Globus pallidus (tissue), 1 donor: Measurements from ENCODE around the gene STUM.
"Not testable (repeated sequence)": the region's sequence is repeated elsewhere in the genome, so short reads cannot be mapped to it uniquely, and the experiment has no call there.

ENCODE experiments used
- DNase-seq: peaks from one replicate; pipeline ENCODE4 v3.0.0-alpha.2; 2015; ENCODE audit warnings: low spot score

The STUM gene

GRCh38 chr1:226581650-226582330, 33.2 kb downstream of the STUM start:
- no peak for DNase-seq

GRCh38 chr1:226582966-226583365, 34.4 kb downstream of the STUM start:
- DNase-seq: no peak

DNA sequence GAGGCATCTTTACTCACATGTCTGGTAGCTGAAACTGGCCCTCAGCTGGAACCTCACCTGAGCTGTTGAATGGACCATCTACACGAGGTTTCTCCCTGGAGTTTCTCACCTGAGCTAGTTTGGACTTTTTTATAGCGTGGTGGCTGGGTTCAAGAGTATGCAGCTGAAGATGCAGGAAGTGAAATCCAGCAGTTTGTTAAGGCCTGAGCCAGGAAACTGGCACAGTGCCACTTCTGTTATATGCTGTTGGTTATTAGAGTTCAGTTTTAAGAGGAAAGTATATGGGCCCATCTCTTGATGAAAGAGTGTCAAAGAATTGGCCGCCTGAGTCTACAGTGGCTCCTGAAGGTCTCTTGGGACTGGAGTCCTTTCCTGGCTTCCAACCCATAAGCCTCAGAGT, 35.6 kb downstream of the STUM start:
- no peak for DNase-seq

DNA sequence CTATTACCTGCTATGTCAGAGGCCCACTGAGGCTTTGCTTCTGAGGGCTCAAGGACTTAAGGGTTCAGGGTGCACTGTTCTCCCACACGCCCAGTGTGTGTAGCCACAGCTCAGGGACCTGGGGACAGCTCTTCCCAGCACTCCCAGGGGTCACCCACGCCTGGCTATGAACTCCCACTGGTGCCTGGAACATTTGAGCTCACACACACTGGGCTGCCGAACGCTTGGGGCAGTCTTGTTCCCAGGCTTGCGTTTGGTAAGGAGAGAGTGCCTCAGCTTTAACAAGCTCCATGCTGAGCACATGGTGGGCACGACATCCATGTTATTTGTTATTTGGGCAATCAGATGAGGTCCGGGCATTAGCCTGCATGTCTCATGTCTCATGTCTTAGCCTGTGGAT, 37.6 kb downstream of the STUM start:
- no peak for DNase-seq

- DNase-seq: no peak
Observed at GRCh38 chr1:226586650-226587422, 38.3 kb downstream of the STUM start.

GRCh38 chr1:226588484-226588883, 39.9 kb downstream of the STUM start:
- DNase-seq: no peak

- no peak for DNase-seq
Observed at GRCh38 chr1:226589008-226589733, 40.6 kb downstream of the STUM start.

GRCh38 chr1:226590614-226591013, 42.0 kb downstream of the STUM start:
- DNase-seq: no peak

- no peak for DNase-seq
Observed at GRCh38 chr1:226593541-226593940, 45.0 kb downstream of the STUM start.

DNA sequence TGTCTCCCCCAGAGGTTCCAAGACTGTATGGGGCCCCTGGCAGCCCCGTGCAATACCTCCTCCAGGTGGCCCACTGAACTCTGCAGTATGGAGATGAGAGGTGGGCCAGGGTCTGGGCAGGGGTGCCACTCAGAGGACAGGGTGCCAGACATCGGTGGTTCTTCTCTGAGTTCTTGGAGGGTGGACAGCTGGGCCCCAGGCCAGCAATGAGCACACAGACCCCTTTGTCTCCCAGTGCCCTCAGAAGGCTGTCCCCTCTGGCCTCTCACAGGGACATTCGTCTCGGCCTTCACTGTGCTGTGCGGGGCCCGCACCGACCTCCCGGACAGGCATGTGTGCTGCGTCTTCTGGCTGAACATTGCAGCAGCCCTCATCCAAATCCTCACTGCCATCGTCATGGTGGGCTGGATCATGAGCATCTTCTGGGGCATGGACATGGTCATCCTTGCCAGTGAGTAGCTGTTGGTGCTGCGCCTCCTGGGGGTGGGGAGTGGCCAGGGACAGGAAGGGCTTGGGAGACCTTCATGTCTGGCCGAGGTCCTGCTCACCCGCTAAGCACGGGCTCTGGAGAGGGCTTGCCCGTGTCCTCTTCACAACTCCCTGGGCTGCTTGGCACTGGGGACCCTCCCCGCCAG, 48.1 kb downstream of the STUM start:
- no peak for DNase-seq

- DNase-seq: no peak
Observed at GRCh38 chr1:226597616-226598454, 49.3 kb downstream of the STUM start.

DNA sequence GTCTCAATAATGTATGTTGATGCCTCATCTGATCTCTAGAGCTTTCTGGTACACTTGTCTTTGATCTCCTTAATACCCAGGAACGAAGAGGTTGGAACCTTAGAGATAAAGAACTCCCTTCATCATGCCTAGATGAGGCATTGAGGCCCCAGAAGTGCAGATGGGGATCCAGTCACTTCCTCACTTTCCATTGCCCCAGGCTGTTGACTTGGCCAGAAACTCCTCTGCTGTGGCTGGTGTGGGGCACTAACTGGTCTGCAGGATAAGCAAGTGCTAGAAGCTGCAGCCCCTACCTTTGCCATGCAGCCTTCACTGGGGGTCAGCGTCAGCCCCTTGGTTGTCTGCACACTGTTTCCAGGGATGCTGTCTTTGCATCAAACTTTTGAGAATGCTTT, 49.9 kb downstream of the STUM start:
- no peak for DNase-seq

- not testable (repeated sequence) for DNase-seq
Observed at GRCh38 chr1:226598955-226599354, 50.4 kb downstream of the STUM start.

DNA sequence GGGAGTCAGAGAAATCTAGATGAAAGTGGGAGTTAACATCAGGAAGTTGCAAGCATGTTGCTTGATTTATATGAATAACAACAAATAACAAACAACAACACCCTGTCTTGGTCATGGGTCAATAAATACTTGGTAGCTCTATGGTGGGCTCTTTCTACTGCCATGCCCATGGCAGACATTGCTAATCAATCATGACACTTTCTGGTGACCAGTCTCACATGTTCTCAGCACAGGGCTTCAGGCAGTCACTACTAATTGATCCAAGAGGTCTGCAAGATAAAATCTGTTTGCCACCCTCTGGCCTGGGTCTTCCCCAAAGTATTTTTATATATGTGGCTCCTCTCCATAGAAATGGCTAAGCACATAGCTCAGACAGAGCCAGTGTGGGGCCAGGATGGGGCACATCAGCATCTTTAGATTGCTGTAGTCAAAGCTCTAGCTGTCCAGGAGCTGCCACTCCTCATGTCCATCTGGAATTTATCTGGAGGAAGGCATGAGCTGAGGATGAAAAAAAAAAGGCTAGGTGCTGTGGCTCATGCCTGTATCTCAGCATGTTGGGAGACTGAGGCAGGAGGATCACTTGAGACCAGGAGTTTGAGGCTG, 51.2 kb downstream of the STUM start:
- no peak for DNase-seq

DNA sequence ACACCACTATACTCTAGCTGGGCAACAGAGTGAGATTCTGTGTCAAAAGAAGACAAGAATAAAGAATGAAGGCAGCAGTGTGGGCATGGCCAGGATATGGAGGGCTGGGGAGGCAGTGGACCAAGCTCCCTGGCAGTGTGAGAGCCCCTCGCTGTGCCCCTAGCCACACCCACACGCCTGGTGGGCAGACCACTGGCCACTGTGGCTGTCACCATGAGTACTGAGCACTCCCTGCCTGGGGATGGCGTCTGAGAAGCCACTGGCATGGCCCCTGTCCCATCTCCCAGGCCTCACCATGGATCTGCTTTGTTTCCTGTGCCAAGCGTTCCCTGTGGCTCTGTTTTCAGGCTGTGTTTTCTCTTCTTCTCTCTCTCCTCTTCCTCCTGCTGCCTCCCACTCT, 51.7 kb downstream of the STUM start:
- DNase-seq: no peak

GRCh38 chr1:226601456-226601855, 52.9 kb downstream of the STUM start:
- DNase-seq: no peak

DNA sequence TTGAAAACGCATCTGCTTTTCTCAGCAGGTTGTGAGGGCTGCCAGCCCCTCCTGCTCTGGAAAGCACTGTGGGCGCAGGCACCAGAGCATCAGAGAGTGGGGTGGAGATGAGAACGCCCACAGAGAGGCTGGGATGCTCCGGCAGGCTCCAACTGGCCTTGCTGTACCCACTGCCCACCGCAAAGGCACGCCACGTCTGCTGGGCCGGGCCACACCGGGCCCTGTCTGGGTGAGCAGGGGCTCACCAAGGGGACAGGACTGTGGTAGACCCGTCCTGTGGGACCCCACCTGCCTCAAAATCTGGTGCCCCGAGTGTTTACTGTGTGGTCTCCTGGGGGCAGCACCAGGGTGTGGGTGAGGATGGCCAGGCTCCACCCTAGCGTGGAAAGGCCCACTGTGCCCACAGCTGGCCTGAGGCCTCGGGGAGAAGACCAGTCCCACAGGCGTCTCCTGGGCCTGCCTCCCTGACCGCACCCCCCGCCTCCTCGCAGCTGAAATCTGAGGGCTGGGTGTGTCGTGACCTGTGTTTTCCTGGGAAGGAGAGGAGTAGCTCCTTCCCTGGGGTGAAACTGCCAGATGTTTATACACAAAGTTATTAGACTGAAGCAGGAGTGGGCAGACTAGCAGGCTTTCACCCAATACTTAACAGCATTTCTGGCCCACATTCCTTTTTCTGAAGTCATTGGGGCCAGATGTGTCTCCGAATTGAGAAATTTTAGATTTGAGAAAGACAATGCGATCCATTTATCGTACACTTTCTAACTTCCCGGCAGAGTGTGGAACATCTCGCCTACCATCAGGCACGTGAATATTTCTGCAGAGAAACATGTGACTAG, 53.8 kb downstream of the STUM start:
- DNase-seq: no peak

DNA sequence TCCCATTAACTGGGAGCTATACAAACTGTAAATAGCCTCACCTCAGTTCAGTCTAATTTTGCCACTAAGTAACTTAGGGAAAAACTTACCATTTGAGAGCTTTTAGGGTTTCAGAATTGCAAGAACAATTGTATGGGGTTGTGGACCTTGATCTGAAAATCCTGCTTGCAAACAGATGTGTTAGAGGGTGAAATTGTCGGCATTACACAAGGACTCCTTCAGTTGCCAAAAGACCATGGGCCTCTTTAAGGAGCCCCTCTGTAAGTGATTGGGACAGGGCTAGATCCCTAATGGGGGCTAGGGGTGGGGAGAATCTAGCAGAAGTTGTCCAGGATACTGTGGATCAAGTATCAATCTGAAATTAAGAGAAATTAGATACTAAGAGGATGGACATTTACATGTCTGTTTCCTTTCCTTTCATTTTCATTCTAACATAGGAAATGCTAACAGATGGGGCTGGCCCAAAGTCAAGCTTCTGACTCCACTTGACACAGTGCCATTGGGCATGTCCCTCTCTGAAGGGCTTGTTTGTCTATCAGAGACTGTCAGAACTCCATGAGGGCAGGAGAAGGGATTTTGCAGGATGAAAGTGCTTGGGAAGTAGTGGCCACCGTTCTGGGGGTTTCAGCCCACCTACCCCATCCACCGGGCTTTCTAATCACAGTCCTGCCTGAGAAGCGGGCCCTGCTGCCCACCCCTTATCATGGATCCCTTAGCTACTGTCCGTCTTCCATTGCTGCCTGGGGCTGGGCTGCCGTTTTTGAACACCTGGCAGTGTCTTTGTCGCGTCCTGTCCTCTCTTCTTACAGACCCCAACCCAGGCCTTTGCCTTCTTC, 54.7 kb downstream of the STUM start:
- DNase-seq: peak; percentile 82

DNA sequence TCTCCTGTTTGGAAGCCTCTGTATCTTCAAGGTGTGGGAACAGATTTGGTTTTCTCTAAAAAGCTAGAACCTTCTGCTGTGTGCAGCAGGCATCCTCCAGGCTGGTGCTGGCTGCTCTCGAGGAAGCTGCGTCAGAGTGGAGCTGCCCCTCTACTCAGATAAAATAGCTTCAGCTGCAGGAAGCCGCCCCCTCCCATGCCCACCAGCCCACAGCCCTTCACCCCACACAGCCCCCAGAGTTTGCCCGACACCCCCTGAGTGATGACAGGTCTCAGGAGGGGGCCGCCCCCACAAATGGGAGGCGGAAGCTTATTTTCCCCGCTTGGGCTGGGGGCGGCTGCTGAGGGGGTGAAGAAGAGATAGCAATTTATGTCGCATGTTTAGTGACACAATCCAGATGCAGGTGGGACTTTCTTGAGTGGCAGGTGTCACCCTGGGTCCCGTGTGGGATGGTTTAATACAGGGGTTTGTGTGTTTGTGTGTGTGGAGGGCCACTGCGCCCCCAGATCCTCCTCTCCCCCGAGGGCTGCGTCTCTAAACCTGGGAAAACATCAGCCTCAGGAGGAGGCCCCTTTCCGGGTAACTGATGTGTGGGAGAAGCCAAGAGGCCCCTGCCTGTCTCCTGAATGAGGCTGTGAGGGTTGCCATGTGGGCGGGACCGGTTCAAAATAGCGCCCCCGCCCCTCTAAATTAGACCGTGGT, 55.4 kb downstream of the STUM start:
- no peak for DNase-seq
